ENCODE data around the gene HIBCH.
"Not testable (repeated sequence)": the region's sequence is repeated elsewhere in the genome, so short reads cannot be mapped to it uniquely, and the experiment has no call there.

GRCh38 chr2:190269699-190270098, 49.9 kb downstream of the HIBCH start:
- not testable (repeated sequence) for TF ChIP-seq EZH2phosphoT487 (IDR thresholded peaks at IDR 0.05; ENCODE audit: insufficient read depth, low read depth); EZH2 (IDR thresholded peaks at IDR 0.05; ENCODE audit: insufficient read depth, poor library complexity, severe bottlenecking)
